Mucosa of descending colon (tissue), 3 donors: ENCODE results near the gene R3HDM2. TPM values are rescaled to one million over a fixed set of nuclear protein-coding genes. Genes with fewer than 3 reads are reported as not detected.
"Not testable (repeated sequence)": the region's sequence is repeated elsewhere in the genome, so short reads cannot be mapped to it uniquely, and the experiment has no call there.

Experiments
- ATAC-seq: fragments of 200-7000 bp; cut with Tn5 transposase; one replicate; pipeline ENCODE4 v1.9.1; 2020; ENCODE audit warnings: mild to moderate bottlenecking, moderate library complexity
- DNase-seq, 3 donors: peaks; one replicate each; pipeline ENCODE4 v3.0.0-alpha.2; 2020
- H3K36me3 ChIP-seq: fragments of 200-600 bp; one replicate; pipeline ENCODE4 v1.8.0; 2021; ENCODE audit warnings: low read depth, mild to moderate bottlenecking
- H3K4me1 ChIP-seq: fragments of 200-600 bp; one replicate; pipeline ENCODE4 v1.8.0; 2021; ENCODE audit warnings: low read depth, mild to moderate bottlenecking
- H3K4me3 ChIP-seq: fragments of 200-600 bp; one replicate; pipeline ENCODE4 v1.8.0; 2021; ENCODE audit warnings: mild to moderate bottlenecking
- H3K9me3 ChIP-seq: fragments of 200-600 bp; one replicate; pipeline ENCODE4 v1.8.0; 2021; ENCODE audit warnings: mild to moderate bottlenecking
- intact Hi-C, 2 donors: fragments of 100-400 bp; cut with DNase I in 1 of 2; cut with micrococcal nuclease in 1 of 2; formaldehyde crosslinking; loops; one replicate each; pipeline versions ENCODE4 v1.11.0 to v1.11.1; 2022; cut with DNase I, micrococcal nuclease
- total RNA-seq, 3 donors: library from RNA; stranded (reverse); fragmentation: NEBNext Ultra II Directional in 2 of 3; extraction: Animal tissue kit (Norgen Biotek cat#: 25700) in 2 of 3; gene quantifications; one replicate each; pipeline versions ENCODE4 v1.2.1 to v1.2.4, GENCODE V29; 2021 to 2023
- TF ChIP-seq, protein P1 (sequence below): fragments of 200-600 bp; IDR thresholded peaks from one replicate; pipeline ENCODE4 v1.8.0; 2022; ENCODE audit warnings: antibody characterized with exemption, mild to moderate bottlenecking
- donor health status: DM: no; HTN: no; CAD: no; lungs with moderate emphysema.
- donor health status: DM: no; HTN: no; CAD: no.
- donor health status: DM: no; HTN: yes; CAD: no.

Gene R3HDM2
- total RNA-seq, 3 donors from 2014 or later, result 43.9 to 80.8 (median 80.6) TPM

DNA sequence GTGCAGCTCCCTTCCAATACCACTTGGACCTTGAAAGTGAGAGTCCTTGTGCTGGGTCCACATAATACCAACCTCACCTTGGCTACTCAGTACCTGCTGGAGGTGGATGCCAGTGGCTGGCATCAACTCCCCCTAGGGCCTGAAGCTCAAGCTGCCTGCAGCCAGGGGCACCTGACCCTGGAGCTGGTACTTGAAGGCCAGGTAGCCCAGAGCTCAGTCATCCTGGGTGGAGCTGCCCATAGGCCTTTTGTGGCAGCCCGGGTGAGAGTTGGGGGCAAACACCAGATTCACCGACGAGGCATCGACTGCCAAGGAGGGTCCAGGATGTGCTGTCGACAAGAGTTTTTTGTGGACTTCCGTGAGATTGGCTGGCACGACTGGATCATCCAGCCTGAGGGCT lies 18.5 kb upstream of the R3HDM2 start:
- intact Hi-C loops, result no loop called here
- H3K36me3 ChIP-seq, result no peaks in the 10 kb centered on the region
- no peak for DNase-seq
- ATAC-seq, result no peak
- no peaks in the 10 kb centered on the region for H3K9me3 ChIP-seq
- H3K4me3 ChIP-seq, result no peak overlapping the region
- H3K4me1 ChIP-seq, result no peaks in the 10 kb centered on the region
- TF ChIP-seq, protein P1, sequence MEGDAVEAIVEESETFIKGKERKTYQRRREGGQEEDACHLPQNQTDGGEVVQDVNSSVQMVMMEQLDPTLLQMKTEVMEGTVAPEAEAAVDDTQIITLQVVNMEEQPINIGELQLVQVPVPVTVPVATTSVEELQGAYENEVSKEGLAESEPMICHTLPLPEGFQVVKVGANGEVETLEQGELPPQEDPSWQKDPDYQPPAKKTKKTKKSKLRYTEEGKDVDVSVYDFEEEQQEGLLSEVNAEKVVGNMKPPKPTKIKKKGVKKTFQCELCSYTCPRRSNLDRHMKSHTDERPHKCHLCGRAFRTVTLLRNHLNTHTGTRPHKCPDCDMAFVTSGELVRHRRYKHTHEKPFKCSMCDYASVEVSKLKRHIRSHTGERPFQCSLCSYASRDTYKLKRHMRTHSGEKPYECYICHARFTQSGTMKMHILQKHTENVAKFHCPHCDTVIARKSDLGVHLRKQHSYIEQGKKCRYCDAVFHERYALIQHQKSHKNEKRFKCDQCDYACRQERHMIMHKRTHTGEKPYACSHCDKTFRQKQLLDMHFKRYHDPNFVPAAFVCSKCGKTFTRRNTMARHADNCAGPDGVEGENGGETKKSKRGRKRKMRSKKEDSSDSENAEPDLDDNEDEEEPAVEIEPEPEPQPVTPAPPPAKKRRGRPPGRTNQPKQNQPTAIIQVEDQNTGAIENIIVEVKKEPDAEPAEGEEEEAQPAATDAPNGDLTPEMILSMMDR, result no peak

DNA sequence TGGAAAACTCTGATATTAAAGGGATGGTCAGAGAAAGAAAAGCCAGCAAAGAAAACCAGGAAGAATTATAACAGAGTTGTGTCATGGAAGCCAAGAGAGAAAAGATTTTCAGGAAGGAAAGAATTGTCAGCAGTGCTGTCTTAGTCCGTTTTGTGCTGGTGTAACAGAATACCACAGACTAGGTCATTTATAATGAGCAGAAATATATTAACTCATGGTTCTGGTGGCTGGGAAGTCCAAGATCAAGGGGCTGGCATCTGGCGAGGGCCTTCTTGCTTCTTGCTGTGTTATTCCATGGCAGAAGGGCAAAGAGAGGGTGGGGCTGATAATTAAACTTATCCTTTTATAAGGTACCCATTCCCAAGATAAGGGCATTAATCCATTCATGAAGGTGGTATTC lies 17.8 kb upstream of the R3HDM2 start:
- ATAC-seq (no peak), DNase-seq (no peak)
- Histone ChIP-seq H3K4me3 (no peak overlapping the region), H3K9me3 (no peaks in the 10 kb centered on the region), H3K4me1 (no peaks in the 10 kb centered on the region), H3K36me3 (no peaks in the 10 kb centered on the region)
- intact Hi-C loops, result no loop called here
- TF ChIP-seq, protein P1, result no peak

DNA sequence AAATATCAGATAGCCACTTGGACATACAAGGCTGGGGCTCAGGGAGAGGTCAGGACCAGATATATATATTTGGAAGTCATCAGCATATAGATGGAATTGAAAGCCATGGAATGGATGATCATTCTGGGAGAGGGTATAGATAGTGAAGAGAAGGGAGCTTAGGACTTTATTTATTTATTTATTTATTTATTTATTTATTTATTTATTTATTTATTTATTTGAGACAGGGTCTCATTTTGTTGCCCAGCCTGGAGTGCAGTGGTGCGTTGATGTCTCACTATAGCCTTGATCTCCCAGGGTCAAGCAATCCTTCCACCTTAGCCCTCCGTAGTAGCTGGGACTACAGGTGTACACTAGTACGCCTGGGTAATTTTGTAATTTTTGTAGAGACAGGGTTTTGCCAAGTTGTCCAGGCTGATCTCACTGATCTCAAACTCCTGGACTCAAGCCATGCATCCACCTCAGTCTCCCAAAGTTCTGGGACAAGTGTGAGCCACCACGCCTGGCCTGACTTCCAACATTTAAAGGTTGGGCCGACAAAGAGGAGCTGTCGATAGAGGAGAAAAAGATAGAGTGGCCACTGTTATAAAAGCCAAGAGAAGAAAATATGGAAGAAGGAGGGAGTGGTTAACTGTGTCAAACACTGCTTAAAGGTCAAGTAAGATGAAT lies 15.6 kb upstream of the R3HDM2 start:
- intact Hi-C loops, result no loop called here
- DNase-seq, result no peak
- H3K9me3 ChIP-seq, result no peaks in the 10 kb centered on the region
- no peaks in the 10 kb centered on the region for H3K4me1 ChIP-seq
- ATAC-seq, result no peak
- H3K36me3 ChIP-seq, result no peaks in the 10 kb centered on the region
- TF ChIP-seq, protein P1, result no peak
- no peak overlapping the region for H3K4me3 ChIP-seq

DNA sequence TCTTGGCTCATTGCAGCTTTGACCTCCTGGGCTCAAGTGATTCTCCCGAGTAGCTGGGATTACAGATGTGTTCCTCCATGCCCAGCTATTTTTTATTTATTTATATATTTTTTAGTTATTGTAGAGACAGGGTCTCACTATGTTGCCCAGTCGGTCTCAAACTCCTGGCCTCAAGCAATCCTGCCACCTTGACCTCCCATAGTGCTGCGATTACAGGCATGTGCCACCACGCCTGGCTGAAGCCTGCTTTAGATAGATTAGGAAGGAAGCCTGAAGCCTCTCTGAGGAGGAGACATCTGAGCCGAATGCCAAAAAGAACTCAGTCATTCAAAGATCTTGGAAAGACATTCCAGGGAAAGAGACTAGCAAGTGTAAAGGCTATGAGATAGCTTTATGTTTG lies 13.9 kb upstream of the R3HDM2 start:
- no peaks in the 10 kb centered on the region for H3K9me3 ChIP-seq
- no peaks in the 10 kb centered on the region for H3K4me1 ChIP-seq
- H3K4me3 ChIP-seq, result no peak overlapping the region
- intact Hi-C loops, result no loop called here
- no peak for DNase-seq
- H3K36me3 ChIP-seq, result no peaks in the 10 kb centered on the region
- no peak for ATAC-seq
- TF ChIP-seq, protein P1, result no peak

DNA sequence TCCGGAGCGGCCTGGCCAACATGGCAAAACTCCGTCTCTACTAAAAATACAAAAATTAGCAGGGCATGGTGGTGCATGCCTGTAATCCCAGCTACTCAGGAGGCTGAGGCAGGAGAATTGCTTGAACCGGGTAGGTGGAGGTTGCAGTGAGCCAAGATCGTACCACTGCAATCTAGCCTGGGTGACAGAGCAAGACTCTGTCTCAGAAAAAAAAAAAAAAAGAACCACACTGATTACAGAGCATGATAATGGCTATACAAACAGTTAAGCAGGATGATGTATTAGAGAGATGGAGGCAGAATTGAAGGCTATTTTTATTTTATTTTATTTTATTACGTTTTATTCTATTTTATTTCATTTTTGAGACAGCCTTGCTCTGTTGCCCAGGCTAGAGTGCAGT lies 13.5 kb upstream of the R3HDM2 start:
- ATAC-seq, result not testable (repeated sequence)

DNA sequence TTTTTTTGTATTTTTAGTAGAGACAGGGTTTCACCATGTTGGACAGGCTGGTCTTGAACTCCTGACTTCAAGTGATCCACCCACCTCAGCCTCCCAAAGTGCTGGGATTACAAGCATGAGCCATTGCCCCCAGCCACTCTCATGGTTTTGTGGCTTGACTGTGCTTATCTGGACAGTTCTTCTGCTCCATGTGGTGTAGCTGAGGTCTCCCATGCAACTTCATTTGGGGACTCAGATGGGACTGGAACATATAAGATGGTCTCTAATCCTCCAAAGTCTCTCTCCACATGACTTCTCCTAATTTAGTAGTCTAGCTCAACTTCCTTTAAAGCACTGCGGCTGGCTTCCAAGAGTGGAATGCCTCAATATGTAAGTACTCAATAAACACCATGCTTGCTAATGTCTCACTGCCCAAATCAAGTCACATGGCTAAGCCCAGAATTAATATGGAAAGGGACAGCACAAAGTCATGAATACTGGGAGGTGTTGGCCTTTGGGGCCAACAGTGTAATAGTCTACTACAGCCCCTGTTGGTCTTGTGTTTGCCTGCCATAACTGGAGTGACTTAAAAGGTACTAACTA lies 11.1 kb upstream of the R3HDM2 start:
- no peaks in the 10 kb centered on the region for H3K36me3 ChIP-seq
- DNase-seq (no peak), ATAC-seq (no peak)
- H3K4me1 ChIP-seq, result no peaks in the 10 kb centered on the region
- TF ChIP-seq, protein P1, result no peak
- no peaks in the 10 kb centered on the region for H3K9me3 ChIP-seq
- no peak overlapping the region for H3K4me3 ChIP-seq
- intact Hi-C loops, result no loop called here

More for the DNA sequence above, 13.5 kb upstream of the R3HDM2 start:
- H3K4me3 ChIP-seq, H3K9me3 ChIP-seq, H3K36me3 ChIP-seq, intact Hi-C loops, DNase-seq, H3K4me1 ChIP-seq: not testable (repeated sequence)

DNA sequence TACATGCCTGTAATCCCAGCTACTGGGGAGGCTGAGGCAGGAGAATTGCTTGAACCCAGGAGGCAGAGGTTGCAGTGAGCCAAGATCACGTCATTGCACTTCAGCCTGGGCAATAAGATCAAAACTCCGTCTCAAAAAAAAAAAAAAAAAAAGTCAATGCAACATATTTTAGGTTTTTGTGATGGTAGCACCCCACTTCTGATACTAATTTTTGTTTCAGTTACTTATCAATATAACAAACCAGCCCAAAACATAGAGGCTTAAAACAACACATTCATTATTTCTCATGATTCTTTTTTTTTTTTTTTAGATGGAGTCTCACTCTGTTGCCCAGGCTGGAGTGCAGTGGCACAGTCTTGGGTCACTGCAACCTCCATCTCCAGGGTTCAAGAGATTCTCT lies 10.6 kb upstream of the R3HDM2 start:
- H3K4me3 ChIP-seq, DNase-seq, ATAC-seq, H3K4me1 ChIP-seq, H3K9me3 ChIP-seq, intact Hi-C loops, H3K36me3 ChIP-seq: not testable (repeated sequence)
